Measurements from ENCODE around the gene RPS8.
"Not testable (repeated sequence)": the region's sequence is repeated elsewhere in the genome, so short reads cannot be mapped to it uniquely, and the experiment has no call there.

RPS8 gene

GRCh38 chr1:44783697-44784093 lies 8.4 kb downstream of the RPS8 start:
- DNase-seq = no peak

- no peak for DNase-seq
These were observed 9.0 kb downstream of the RPS8 start for GRCh38 chr1:44784094-44785028.

GRCh38 chr1:44785029-44785380 lies 9.7 kb downstream of the RPS8 start:
- DNase-seq = no peak

GRCh38 chr1:44785501-44786137 lies 10.3 kb downstream of the RPS8 start:
- DNase-seq = no peak

- peak; percentile 78 for DNase-seq
These were observed 10.9 kb downstream of the RPS8 start for GRCh38 chr1:44786138-44786840.

- DNase-seq = no peak
These were observed 11.6 kb downstream of the RPS8 start for GRCh38 chr1:44786841-44787426.

- no peak for DNase-seq
These were observed 12.2 kb downstream of the RPS8 start for GRCh38 chr1:44787506-44787905.

- no peak for DNase-seq
These were observed 12.9 kb downstream of the RPS8 start, which contains the start of gene BEST4 for GRCh38 chr1:44788120-44788860. Gene BEST4, minus strand, starts transcription at chr1:44788170. Its CDS starts 465 bp downstream, at chr1:44787705.

- no peak for DNase-seq
These were observed 15.8 kb downstream of the RPS8 start for GRCh38 chr1:44790968-44791801.

- no peak for DNase-seq
These were observed 17.6 kb downstream of the RPS8 start for GRCh38 chr1:44792736-44793502.

GRCh38 chr1:44797886-44798285 lies 22.5 kb downstream of the RPS8 start:
- not testable (repeated sequence) for DNase-seq

GRCh38 chr1:44798481-44799365 lies 23.4 kb downstream of the RPS8 start:
- no peak for DNase-seq

GRCh38 chr1:44799770-44800584 lies 24.6 kb downstream of the RPS8 start, which contains the start of gene PLK3:
Gene PLK3, plus strand, starts transcription at chr1:44800377. Its CDS starts 87 bp downstream, at chr1:44800464.
- peak; percentile 99 for DNase-seq

- no peak for DNase-seq
These were observed 26.4 kb downstream of the RPS8 start for GRCh38 chr1:44801491-44802305.

GRCh38 chr1:44802306-44803061 lies 27.1 kb downstream of the RPS8 start:
- DNase-seq = peak; percentile 74

- DNase-seq = no peak
These were observed 27.6 kb downstream of the RPS8 start for GRCh38 chr1:44803062-44803311.

Measured in femur (tissue), 1 donor.